SIG-M5 treated with dmso at 0.1 percent for 504 hours (cell line): ENCODE results near the gene CTPS2.
"Not testable (repeated sequence)": the region's sequence is repeated elsewhere in the genome, so short reads cannot be mapped to it uniquely, and the experiment has no call there.

Experiments
- DNase-seq: peaks from one replicate; lab custom pipeline; 2025; ENCODE audit not compliant: unreplicated experiment; lab: John Stamatoyannopoulos, UW

The CTPS2 gene

GRCh38 chrX:16659321-16659720 is 53.1 kb downstream of the CTPS2 start:
- DNase-seq: no peak

- DNase-seq: no peak
Observed at GRCh38 chrX:16658284-16658683, 54.2 kb downstream of the CTPS2 start.

DNA sequence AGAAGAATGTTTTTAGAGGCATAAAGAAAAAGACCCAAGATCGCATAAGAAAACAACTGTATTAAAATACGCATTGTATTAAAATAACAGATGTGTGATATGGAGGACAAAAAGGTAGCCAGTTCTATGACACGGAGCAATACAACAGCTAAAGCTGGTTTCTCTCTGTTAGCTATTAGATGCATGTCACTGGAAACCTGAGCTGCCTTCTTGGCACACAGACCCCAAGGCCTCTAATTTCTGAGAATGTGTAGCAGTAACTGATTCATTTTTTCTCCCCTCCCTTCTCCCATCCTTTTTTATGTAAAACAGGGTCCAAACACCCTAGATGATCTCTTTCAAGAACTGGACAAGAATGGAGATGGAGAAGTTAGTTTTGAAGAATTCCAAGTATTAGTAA is 58.4 kb downstream of the CTPS2 start:
- DNase-seq: no peak

GRCh38 chrX:16653424-16653823 is 59.0 kb downstream of the CTPS2 start:
- DNase-seq: no peak

GRCh38 chrX:16651391-16652024 is 61.0 kb downstream of the CTPS2 start:
- no peak for DNase-seq

GRCh38 chrX:16649858-16650257 is 62.6 kb downstream of the CTPS2 start, which contains the start of gene S100G:
TSS of gene S100G (plus strand) at chrX:16650158. CDS start at chrX:16651007, 849 bp downstream.
- no peak for DNase-seq

- DNase-seq: no peak
Observed at GRCh38 chrX:16646366-16647138, 65.9 kb downstream of the CTPS2 start.

- no peak for DNase-seq
Observed at GRCh38 chrX:16643176-16643575, 69.3 kb downstream of the CTPS2 start.

DNA sequence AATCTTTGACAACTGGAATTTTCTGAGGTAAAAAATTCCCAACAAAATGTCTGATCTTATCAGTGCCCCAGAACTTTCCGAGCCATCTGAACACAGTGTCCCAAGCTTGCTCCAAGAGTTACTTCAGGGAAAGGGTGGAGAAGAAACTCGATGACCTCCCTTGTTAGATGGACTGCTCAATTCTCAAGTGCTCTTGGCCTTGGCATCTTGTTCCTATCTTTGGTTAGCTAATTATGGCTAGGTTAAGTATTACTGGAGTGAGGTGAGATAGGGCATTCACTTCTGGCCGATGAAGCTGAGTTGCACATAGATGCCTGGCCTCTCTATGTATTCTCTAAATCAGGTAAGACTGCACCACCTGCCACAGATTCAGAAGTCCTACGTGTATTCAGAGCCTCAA is 71.6 kb downstream of the CTPS2 start:
- no peak for DNase-seq

DNA sequence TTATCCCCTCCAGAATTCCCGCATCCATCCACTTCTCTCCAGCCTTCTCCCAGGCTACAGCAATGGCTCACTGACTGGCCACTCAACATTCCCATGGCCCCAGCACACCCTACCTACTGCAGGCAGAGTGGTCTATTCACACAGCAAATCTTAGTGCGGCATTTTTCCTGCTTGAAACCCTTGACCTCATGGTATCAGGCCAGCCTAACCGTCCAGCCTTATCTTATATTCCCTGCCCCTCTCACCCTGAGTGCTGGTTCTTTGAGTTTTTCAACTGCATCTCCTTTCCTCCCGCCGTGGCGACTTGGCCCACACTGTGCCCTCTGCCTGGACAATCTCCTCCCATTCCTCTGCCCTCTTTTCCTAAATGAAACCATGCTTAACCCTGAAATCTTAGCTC is 72.5 kb downstream of the CTPS2 start:
- DNase-seq: no peak

DNA sequence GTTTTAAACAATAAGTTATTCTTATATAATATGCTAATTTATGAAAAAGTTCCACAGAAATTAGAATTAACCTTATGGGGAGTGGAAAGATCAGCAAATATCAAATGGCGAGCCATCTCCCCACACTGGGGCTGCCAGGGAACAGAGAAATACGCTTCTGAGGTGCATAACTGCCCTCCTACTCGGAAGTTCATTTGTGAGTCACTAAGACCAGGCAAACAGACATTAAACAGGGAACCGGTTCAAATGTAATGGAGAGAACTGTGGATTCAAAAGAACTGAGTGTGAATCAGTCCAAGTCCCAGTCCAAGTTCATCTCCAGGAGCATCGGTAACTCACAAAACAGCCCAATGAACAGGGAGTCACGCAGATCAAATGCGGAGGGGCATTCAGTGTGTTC is 73.9 kb downstream of the CTPS2 start:
- no peak for DNase-seq

DNA sequence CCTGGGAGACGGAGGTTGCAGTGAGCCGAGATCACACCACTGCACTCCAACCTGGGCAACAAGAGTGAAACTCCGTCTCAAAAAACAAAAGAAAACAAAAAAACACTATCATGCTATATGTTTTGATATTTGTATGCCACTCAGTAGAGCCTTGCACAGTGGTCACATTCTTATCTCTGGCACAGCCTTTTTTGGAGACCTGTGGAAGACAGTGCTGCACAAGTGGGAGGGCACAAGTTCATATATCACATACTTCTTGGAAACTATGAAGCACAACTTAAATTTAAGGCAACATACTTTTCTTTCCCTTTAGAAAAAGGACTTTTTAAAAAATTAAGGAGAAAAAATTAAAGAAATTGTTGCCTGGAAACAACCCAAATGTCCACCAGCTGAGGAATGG is 76.9 kb downstream of the CTPS2 start:
- no peak for DNase-seq

DNA sequence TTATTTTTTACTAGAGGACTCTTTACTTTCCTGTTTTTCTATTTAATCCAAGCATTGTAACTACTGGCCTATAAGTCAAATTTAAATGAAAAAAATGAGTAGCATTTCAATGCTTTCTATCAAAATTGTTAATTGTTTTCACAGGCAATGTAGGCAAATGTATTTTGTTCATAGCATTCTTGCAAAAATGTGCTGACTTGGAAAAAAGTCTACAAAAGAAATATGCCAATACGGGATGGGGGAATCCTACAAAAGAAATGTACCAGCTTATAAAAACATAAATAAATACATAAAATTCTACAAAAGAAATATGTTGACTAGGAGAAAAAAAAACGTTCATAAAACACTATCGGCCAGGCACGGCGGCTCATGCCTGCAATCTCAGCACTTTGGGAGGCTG is 77.4 kb downstream of the CTPS2 start:
- DNase-seq: no peak

GRCh38 chrX:16633754-16634153 is 78.7 kb downstream of the CTPS2 start:
- no peak for DNase-seq

- no peak for DNase-seq
Observed at GRCh38 chrX:16629909-16630308, 82.6 kb downstream of the CTPS2 start.

GRCh38 chrX:16628946-16629595 is 83.4 kb downstream of the CTPS2 start:
- no peak for DNase-seq

GRCh38 chrX:16628511-16628910 is 84.0 kb downstream of the CTPS2 start:
- not testable (repeated sequence) for DNase-seq

DNA sequence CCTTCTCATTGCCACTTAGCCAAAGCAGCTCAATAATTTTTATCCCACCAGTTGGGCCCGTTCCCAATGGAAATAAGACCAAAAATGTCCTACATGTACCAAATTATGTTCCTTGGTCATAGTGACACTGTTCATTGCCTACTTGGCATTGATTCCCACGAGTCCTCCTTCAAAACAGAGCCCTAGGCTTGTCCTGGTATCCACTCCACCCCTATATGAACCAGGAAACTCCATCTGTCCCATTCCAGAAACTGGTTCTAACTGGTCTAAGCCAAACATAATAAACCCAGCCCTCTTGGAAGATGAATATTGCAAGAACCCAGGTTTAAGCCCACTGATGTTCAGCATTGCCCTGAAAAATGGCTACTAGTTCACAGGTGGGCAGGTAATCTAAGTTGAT is 93.4 kb downstream of the CTPS2 start:
- no peak for DNase-seq

GRCh38 chrX:16618422-16618821 is 94.0 kb downstream of the CTPS2 start:
- DNase-seq: no peak

- no peak for DNase-seq
Observed at GRCh38 chrX:16617382-16617781, 95.1 kb downstream of the CTPS2 start.

GRCh38 chrX:16612257-16612897 is 100.1 kb downstream of the CTPS2 start:
- no peak for DNase-seq

GRCh38 chrX:16610654-16611053 is 101.8 kb downstream of the CTPS2 start:
- DNase-seq: not testable (repeated sequence)
